HG03521 (cell line): ENCODE measurements around the gene CDH4.

Experiments used
- ATAC-seq: cut with Tn5 transposase; IDR thresholded peaks from one replicate; pipeline ENCODE4 v1.9.1; 2021; ENCODE audit warnings: mild to moderate bottlenecking, moderate library complexity; ENCODE audit not compliant: unreplicated experiment

Gene CDH4

DNA sequence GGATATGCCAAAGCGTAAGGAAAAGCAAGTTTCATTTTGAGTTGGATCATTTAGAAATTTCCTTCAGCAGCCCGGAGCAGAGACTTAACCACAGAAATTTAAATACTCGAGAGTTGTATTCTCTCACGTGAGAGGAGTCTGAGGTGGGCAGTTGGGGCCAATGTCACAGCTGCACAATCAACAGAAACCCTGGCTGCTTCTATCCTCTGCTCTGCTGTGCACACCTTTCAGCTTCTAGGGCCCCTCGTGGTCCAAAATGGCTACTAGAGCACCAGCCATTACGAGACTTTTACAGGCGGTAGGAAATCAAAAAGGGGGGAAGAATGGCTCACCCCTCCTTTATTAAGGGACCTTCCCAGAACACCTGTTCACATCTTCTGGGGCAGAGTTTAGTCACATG lies 659.8 kb downstream of the CDH4 start:
- ATAC-seq, result no peak

DNA sequence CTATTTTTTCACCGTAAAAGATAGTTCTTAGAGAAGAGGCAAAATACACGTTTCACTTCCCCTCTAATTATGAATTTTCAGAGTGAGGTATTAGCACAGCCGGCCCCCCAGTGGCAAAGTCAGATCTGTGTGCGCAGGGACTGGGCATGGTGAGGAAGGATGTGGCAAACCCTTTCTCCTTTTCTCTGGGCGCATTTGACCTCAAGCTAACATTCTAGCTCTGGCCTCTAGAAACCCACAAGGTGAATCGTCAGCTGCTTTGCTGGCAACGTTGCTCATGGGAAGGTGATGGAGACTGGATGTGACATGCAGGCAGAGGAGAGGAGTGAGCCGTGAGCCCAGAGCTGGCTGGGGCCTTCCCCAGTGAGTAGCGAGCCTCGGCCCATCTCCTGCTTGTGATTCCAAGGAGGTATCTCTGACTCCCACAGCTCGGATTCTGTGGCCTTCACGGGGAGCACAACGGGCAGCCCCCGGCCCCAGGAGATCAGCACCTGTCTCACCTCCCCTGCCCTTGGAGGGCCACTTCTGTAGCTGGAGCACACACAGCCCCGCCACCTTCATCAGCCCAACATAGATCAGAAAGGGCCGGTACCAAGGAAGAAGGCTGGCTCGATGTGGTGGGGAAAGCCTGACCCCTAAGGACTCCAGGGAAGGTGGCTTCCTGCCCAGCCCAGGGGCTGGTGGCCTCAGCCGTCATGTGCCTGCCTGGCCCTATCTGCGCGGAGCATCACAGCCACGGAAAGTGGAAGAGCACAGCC lies 660.8 kb downstream of the CDH4 start:
- ATAC-seq, result no peak

DNA sequence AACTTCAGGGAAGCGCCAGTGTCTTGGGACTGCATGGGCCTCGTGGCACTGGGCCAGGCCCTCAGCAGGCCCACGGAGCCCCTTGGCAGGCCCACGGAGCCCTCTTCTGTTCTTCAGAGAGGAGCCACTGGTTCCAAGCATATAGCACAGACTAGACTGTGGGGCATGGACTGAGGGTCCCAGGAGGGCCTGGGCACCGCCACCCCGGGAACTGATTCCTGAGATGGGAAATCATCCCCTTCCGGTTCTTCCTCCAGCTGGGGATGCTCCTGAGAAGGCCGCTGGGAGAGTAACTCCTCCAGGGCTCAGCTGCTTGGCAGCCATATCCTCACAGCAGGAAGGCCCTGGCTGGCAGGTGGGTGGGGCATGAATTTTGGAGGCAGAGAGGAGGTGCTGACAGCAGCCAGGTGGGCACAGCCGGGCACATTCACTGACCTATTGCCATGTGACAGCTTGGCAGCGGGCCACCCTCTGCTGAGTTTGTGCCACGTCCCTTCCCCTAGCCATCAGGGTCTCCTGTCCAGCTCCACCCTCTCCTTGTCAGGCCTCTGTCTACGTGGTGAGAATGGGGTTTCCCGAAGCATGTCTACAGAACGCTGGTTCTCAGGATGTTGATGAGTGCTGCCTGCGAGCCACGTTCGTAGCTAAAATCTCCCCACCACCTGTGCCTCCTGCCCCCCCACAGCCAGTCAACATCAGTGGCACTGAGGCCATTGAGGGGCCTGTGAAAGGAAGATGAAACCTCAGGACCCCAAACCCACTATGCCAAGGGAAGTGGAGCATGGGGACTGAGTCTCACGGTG lies 661.6 kb downstream of the CDH4 start:
- ATAC-seq, result no peak

DNA sequence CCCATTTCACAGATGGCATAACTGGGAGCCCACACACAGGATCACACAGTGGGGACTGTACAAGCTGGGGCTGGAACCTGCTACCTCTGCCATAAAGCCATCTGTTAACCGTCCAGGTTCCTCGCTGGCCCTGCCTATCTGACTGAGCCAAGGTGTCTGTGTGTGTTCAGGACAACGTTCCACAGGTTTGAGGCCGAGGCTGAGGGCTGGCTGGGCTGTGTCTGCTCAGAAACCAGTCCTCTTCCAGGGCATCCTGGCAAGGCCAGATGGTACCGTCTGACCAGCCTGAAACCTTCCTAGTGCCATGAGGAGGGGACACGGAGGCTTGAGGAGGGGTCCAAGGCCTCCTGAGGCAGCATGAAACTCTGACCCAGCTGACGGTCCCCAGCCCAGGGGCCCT lies 663.0 kb downstream of the CDH4 start:
- ATAC-seq, result no peak

DNA sequence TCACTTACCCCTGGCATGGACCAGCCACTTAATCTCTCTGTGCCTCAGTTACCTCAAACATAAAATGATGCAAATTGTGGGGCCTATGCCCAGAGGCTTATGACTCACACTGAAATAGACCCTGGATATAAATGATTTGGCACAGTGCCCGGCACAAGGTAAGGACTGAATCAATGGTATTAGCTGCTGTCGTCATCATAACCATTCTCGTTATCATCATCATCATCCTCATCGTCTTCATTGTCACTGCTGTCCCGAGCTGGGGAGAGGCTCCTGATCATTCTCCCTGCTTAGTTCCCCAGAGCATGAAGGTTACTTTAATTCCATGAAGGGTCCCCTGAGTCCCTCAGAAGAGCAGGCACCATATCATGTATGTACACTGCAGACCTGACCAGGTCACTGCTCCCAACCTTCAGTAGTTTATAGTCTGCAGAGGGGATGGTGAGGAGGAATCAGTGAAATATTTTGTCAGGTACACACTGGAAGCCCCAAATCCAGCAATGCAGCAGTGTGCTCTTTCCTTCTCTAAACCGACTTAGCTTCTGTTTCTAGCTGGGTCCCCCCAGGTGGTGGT lies 664.3 kb downstream of the CDH4 start:
- ATAC-seq, result no peak

DNA sequence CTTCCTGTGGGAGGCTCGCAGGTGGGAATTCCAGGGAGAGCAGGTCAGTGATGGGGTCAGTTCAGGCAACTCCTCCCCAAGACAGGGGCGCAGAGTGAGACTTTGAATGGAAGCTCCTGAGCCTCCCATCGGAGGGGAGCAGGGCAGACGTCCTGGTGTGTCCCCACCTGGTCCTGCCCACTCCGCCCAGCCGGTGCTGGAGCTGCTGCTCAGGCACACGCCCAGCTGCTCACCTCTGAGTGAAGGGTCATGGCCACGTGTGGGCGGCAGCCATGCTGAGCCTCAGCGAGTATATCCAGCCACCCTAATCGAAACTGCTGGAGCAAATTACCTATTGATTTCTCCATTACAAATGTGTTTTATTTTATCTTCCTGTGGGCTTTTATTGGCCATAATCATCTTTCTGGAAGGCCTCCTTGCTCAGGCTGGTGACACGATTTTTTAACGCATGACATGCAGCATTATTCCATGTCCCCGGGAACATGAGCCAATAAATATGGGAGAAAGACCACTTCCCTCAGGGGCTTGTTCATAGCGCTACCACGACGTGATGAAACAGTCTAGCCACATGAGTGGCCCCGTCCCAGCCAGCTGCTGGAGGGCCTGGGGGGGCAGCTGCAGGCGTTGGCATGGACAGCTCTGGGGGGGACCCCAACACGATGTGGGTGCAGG lies 665.5 kb downstream of the CDH4 start:
- ATAC-seq, result no peak

DNA sequence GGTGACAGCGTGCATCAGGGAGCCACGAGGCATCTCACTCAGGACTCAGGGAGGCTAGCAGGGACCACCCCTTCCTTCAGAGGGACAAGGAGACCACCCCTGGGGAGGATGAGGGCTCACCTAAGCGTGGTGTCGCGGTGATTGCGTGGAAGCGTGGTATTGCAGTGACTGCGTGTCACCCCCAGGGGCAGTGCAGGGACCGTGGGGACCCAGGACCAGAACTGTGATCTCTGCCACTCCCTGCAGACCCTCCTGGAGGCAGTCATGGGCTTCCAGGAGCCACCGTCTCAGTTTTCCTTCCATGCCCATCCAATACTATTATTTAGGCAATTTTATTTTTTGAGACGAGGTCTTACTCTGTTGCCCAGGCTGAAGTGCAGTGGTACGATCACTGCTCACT lies 666.5 kb downstream of the CDH4 start:
- no peak for ATAC-seq

DNA sequence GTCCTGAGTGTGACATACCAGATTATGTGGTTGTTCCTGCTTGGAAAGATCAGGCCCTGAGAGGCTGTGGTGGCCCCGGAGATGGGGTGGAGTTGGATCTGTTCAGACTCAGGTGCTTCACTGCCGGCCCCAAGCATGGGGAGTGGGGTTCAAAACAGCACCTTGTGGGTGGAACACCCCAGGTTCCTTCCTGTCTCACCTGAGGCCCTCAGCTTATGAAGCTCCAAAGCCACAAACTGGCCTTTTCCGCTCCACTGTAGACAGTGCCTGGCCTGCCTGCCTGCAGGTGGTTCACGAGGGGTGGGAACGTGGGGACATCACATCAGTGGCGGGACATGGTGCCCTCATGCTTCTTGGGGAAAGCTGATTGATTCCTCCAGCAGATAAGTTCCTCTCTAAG lies 667.2 kb downstream of the CDH4 start:
- ATAC-seq, result no peak

DNA sequence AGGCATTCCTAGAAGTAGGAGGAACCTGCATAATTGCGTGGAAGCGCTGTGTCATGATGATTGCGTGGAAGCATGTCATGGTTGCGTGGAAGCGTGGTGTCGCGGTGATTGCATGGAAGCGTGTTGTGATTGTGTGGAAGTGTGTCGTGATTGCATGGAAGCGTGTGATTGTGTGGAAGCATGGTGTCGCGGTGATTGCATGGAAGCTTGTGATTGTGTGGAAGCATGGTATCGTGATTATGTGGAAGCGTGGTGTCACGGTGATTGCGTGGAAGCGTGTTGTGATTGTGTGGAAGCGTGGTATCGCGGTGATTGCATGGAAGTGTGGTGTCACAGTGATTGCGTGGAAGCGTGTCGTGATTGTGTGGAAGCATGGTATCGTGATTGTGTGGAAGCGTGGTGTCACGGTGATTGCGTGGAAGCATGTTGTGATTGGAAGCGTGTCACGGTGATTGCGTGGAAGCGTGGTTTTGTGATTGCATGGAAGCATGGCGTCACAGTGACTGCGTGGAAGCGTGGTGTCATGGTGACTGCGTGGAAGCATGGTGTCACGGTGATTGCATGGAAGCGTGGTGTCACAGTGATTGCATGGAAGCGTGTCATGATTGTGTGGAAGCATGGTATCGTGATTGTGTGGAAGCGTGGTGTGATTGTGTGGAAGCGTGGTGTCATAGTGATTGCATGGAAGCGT lies 667.8 kb downstream of the CDH4 start:
- no peak for ATAC-seq

DNA sequence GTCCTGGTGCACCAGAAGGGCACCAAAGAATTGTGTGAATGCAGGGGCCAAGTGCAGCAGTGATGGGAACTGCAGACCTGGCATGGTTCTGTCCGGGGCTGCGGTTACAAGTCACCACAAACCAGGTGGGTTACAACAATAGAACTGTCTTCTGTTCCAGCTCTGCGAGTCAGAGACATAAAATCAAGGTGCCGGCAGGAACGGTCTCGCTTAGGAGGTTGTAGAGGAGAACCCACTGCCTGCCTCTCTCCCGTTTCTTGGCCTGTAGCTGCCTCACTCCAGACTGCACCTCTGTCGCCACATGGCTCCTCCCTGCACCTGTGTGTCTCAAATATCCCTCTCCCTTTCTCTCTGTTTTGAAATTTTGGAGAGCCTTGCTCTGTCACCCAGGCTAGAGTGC lies 670.4 kb downstream of the CDH4 start:
- no peak for ATAC-seq

DNA sequence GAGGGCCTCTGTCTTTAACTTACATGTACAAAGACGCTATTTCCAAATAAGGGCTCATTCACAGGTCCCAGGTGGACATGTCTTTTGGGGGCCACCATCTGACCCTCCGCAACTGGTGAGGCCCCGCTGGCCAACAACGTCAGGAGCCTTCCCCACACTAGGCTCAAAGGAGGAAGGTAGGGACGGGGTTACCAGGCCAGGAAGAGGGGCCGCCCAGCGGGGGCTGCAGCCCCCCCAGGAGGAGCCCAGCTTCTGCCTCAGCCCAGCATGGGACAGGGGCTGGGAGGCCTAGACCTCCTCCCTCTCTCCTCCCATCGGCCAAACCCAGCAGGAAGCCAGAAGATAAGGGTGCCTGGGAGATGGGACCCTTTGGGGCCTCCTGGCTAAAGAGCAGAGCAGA lies 670.9 kb downstream of the CDH4 start:
- no peak for ATAC-seq

DNA sequence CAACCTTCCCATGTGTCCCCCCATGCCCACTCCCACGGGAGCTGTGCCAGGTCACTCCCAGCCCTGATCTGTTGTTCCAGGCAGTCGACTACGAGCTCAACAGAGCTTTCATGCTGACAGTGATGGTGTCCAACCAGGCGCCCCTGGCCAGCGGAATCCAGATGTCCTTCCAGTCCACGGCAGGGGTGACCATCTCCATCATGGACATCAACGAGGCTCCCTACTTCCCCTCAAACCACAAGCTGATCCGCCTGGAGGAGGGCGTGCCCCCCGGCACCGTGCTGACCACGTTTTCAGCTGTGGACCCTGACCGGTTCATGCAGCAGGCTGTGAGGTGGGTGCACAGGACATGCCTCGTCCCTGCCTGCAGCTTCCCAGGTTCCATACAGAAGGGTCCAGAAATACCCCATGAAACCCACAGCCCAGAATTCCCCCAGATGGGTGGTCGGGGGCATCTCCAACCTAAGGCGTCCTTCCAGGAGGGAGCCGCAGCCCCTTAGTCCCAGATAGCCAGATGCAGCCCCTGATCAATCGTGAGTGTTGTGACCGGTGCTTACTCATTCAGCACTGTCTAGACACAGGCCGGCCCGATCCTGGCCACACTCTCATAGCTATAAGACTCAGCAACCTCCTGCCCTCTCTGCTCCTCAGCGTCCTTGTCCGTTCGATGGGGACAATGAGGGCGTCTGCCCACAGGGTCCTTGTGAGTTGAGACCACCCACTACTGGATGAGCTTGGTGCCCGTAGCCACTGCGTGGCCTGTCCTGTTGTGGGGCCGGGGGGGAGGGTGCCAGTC lies 671.5 kb downstream of the CDH4 start:
- no peak for ATAC-seq

DNA sequence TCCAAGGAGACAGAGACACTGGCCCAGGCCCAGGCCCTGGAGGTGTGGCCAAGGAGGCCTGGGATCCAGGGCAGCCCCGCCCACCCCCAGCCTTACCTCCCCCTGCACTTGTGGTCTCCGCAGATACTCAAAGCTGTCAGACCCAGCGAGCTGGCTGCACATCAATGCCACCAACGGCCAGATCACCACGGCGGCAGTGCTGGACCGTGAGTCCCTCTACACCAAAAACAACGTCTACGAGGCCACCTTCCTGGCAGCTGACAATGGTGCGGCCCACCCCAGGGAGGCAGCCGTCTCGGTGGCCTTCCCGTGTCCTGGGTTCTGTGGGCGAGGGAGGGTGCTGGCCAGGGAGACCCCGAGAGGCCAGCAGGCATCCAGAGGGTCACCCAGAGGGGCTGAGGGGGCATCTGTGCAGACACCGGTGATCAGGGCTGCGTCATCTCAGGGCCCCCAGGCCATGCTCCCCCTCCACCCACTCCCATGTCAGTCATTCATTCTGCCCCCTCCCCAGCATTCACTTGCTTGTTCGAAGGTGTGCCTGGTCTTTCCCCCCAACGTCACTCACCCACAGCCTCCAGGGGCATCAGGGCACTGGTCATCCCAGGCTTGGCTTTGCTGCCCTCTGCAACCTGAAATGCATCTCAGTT lies 672.3 kb downstream of the CDH4 start:
- ATAC-seq, result no peak

DNA sequence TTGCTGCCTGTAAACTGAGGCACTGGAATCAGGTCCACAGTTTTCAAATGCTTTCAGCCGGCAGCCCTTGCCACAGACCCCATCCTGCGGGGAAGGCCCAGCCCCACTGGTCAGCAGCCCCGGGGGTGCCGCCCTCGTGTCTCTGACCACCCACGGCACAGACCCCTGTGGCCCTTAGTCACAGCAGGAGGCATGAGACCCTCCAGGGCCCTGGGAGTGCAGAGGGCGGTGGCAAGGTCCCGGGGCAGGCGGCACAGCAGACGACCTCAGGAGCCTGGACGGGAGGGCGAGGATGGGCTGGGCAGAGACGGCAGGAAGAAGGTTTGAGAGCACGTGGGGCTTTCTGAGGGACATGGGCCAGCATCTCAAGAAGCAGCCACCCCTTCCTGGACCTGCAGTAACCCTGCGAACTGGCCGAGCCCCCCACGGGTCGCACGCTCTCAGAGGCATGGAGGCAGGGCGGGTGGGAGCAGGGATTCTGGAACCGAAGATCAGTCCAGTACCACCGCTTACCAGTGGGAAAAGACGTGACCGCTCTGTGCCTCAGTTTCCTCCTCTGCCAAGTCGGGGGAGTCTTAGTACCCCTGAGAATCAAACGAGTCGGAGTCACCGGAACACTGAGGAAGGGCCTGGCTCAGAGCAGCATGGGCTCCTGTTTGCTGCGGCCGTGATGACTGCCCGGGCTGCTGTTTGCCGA lies 672.9 kb downstream of the CDH4 start:
- no peak for ATAC-seq

DNA sequence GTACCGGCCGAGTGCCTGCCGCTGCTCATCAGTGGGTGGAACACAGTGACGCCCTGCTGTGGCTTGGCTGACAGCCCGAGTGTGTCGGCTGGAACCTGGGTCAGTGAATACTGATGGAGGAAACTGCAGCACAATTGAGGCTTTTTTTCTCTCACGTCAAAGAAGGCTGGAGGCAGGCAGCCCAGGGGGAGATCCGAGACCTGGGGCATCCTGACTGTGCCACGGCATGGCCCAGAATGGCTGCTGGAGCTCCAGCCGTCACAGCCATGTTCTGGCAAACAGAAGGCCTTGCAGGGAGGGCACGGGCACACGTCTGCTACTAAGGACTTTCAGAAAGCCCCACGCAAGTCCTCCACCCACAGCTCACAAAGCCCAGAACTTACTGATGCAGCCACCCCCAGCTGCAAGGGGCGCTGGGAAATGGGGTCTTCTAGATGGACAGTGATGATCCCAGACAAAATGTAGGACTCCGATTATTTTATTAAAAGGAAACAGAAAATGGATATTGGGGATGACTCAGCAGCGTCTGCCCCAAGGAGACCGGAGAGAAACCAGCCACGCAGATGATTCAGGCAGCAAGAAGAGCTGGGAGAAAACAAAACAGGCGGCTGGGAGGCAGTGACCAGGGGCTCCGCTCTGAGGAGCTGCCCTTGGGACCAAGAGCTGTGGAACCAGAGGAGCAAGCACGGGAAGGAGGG lies 673.6 kb downstream of the CDH4 start:
- no peak for ATAC-seq

DNA sequence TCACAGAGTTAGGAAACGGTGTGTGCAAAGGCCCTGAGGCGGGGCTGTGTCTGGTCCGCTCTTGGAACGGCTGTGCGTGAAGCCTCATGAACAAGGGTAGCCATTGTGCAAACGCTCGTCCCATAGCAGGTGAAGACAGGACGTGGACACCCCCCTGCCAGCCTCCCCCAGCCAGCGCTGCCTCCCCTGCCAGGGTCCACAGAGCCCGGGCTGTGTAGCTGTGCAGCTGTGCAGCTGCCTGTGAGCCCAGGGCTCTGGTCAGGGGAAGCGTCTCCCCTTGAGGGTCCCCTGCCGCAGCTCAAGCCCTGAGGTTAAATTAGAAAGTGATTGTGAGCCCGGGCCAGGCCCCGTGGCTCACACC lies 674.2 kb downstream of the CDH4 start:
- no peak for ATAC-seq

DNA sequence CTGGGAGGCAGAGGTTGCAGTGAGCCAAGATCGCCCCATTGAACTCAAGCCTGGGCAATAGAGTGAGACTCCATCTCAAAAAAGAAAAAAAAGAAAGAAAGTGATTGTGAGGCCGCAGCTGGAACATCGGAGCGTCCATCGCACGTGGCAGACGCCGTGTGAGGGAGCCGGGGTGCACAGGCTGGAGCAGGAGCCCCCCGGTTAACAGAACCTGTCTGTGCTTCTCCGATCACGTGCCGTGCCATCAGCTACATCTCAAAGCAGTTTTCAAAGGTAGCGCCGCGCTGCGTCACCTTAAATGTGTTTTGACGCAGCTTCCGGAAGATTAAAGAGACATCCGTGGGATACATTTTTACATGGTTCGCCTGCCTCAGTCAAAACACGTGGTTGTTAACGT lies 674.7 kb downstream of the CDH4 start:
- no peak for ATAC-seq

DNA sequence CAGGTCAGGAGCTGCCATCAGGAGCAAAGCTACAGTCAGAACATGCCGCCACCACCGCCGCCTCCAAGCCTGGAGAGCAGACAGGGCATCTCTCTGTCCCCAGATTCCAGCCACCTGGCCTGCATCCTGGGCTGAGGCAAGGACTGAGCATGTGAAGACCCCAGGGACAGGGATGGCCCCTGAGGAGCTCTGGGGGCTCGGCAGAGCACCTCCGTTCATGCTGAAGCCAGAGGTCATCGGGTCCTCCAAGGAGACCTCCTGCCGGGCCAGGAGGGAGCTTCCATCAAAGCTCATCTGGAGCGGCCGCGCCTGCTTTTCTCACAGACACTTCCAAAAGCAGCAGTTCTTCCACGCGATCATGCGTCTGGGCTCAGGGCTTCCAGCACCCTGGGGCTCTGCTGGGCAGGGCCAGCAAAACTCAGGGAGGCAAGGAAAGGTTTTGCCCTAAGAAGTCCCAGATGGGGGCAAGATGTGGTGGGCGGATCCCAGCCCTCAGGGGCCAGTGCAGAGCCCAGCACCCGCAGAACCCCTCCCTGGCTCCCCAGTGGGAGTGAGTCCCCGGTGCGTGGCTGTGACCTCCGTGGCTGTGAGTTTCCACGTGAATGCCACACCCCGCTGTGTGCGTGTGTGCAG lies 675.2 kb downstream of the CDH4 start:
- no peak for ATAC-seq
